ENCODE measurements around the gene USP19. TPM values are rescaled to one million over a fixed set of nuclear protein-coding genes. Genes with fewer than 3 reads are reported as not detected.

The USP19 gene
- polyA plus RNA-seq, 1 donor from 2014 or later = 58.5 TPM

DNA sequence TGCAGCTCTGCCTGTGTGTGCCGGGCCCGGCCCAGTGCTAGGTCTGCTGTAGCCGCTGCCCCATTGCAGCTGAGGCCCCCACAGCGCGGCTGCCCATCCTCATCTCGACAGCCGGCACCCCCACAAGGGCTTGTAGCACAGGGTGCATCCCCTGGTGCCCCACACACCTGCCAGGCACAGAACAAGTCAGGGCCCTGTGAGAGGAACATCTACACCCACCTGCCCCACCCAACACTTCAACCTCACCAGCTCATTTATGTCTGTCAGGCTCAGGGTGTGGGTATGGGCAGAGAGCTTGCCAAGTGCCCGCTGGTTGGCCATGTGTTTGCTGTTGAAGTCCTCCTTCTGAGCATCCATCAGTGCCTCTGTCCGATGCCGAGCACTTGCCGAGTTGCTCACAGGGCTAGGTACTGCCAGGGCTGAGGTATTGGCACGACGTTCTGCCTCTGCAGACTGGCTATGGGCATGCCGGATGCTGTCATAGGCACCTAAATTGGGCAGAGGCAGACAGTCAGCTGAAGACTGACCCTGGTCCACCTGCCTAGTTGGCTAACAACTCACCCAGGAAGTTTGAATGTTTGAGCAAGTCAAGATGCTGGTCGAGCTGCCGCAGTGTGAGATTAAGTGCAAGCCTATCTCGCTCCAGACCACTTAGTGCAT, 2.4 kb upstream of the USP19 start:
- Histone ChIP-seq H4K20me1 (ENCODE audit: insufficient read depth) (no peaks in the 10 kb centered on the region), H3F3A (ENCODE audit: insufficient read depth, low read length, poor library complexity, severe bottlenecking) (no peaks in the 10 kb centered on the region), H3K9me2 (ENCODE audit: insufficient read depth, low read length) (no peaks in the 10 kb centered on the region), H3K79me2 (replicated peaks; ENCODE audit: insufficient read depth, low read length) (peaks cover 15% of the 10 kb centered on the region), H2AFZ (ENCODE audit: low read depth, low read length) (no peak overlapping the region), H3K9ac (ENCODE audit: low read length) (no peak overlapping the region), H3K4me2 (ENCODE audit: low read length) (no peak overlapping the region), H3K27ac (ENCODE audit: low read length) (no peak overlapping the region), H3K4me3 (ENCODE audit: low read length) (no peak overlapping the region), H3K27me3 (ENCODE audit: insufficient read depth, low read depth, low read length) (no peaks in the 10 kb centered on the region), H3K9me3 (ENCODE audit: low read length) (no peaks in the 10 kb centered on the region), H3K36me3 (ENCODE audit: insufficient read depth, low read length) (no peaks in the 10 kb centered on the region)
- TF ChIP-seq EZH2 (IDR thresholded peaks at IDR 0.05; ENCODE audit: borderline replicate concordance, insufficient read depth, low read length, poor library complexity, severe bottlenecking) (no peak), RAD21 (conservative IDR thresholded peaks at IDR 0.05) (no peak), SMC3 (conservative IDR thresholded peaks at IDR 0.05; ENCODE audit: poor library complexity) (no peak), POLR2AphosphoS5 (IDR thresholded peaks at IDR 0.05) (no peak), TAF1 (IDR thresholded peaks at IDR 0.05; ENCODE audit: low read depth) (no peak), MXI1 (conservative IDR thresholded peaks at IDR 0.05; ENCODE audit: poor library complexity, severe bottlenecking) (no peak), EP300 (conservative IDR thresholded peaks at IDR 0.05; ENCODE audit: poor library complexity, severe bottlenecking) (no peak)
- TF ChIP-seq, protein P1, sequence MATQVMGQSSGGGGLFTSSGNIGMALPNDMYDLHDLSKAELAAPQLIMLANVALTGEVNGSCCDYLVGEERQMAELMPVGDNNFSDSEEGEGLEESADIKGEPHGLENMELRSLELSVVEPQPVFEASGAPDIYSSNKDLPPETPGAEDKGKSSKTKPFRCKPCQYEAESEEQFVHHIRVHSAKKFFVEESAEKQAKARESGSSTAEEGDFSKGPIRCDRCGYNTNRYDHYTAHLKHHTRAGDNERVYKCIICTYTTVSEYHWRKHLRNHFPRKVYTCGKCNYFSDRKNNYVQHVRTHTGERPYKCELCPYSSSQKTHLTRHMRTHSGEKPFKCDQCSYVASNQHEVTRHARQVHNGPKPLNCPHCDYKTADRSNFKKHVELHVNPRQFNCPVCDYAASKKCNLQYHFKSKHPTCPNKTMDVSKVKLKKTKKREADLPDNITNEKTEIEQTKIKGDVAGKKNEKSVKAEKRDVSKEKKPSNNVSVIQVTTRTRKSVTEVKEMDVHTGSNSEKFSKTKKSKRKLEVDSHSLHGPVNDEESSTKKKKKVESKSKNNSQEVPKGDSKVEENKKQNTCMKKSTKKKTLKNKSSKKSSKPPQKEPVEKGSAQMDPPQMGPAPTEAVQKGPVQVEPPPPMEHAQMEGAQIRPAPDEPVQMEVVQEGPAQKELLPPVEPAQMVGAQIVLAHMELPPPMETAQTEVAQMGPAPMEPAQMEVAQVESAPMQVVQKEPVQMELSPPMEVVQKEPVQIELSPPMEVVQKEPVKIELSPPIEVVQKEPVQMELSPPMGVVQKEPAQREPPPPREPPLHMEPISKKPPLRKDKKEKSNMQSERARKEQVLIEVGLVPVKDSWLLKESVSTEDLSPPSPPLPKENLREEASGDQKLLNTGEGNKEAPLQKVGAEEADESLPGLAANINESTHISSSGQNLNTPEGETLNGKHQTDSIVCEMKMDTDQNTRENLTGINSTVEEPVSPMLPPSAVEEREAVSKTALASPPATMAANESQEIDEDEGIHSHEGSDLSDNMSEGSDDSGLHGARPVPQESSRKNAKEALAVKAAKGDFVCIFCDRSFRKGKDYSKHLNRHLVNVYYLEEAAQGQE (IDR thresholded peaks at IDR 0.05; ENCODE audit: borderline replicate concordance) = no peak
- TF ChIP-seq, protein P2, sequence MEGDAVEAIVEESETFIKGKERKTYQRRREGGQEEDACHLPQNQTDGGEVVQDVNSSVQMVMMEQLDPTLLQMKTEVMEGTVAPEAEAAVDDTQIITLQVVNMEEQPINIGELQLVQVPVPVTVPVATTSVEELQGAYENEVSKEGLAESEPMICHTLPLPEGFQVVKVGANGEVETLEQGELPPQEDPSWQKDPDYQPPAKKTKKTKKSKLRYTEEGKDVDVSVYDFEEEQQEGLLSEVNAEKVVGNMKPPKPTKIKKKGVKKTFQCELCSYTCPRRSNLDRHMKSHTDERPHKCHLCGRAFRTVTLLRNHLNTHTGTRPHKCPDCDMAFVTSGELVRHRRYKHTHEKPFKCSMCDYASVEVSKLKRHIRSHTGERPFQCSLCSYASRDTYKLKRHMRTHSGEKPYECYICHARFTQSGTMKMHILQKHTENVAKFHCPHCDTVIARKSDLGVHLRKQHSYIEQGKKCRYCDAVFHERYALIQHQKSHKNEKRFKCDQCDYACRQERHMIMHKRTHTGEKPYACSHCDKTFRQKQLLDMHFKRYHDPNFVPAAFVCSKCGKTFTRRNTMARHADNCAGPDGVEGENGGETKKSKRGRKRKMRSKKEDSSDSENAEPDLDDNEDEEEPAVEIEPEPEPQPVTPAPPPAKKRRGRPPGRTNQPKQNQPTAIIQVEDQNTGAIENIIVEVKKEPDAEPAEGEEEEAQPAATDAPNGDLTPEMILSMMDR (IDR thresholded peaks at IDR 0.05; ENCODE audit: poor library complexity, severe bottlenecking) = no peak

DNA sequence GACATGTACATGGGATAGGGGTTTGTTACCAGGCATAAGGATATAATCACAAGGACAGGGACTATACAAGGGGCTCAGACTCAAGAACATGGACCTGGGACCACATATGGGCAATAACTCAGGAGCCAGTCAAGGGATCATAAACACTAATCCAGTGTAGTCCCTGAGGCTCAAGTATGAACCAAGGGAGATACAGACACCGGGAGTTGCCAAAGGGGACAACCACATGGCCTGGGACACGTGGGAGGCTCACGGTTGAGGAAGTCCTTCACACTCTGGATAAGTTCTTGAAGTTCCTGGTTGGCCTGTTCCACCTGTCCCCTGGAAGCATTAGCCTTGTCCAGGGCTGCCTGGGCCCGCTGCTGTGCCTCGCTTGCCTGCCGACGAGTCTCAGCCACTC, 1.8 kb upstream of the USP19 start:
- H3K9ac ChIP-seq (ENCODE audit: low read length) = no peak overlapping the region
- H3K27me3 ChIP-seq (ENCODE audit: insufficient read depth, low read depth, low read length) = no peaks in the 10 kb centered on the region
- no peaks in the 10 kb centered on the region for H3K9me2 ChIP-seq (ENCODE audit: insufficient read depth, low read length)
- no peaks in the 10 kb centered on the region for H3K36me3 ChIP-seq (ENCODE audit: insufficient read depth, low read length)
- no peak overlapping the region for H3K4me3 ChIP-seq (ENCODE audit: low read length)
- H3K9me3 ChIP-seq (ENCODE audit: low read length) = no peaks in the 10 kb centered on the region
- H3F3A ChIP-seq (ENCODE audit: insufficient read depth, low read length, poor library complexity, severe bottlenecking) = no peaks in the 10 kb centered on the region
- no peaks in the 10 kb centered on the region for H4K20me1 ChIP-seq (ENCODE audit: insufficient read depth)
- no peak overlapping the region for H3K27ac ChIP-seq (ENCODE audit: low read length)
- H3K4me2 ChIP-seq (ENCODE audit: low read length) = no peak overlapping the region
- no peak overlapping the region for H2AFZ ChIP-seq (ENCODE audit: low read depth, low read length)
- no peak for TF ChIP-seq TAF1 (IDR thresholded peaks at IDR 0.05; ENCODE audit: low read depth)
- no peak for TF ChIP-seq EZH2 (IDR thresholded peaks at IDR 0.05; ENCODE audit: borderline replicate concordance, insufficient read depth, low read length, poor library complexity, severe bottlenecking)
- TF ChIP-seq SMC3 (conservative IDR thresholded peaks at IDR 0.05; ENCODE audit: poor library complexity) = no peak
- TF ChIP-seq POLR2AphosphoS5 (IDR thresholded peaks at IDR 0.05) = no peak
- TF ChIP-seq MXI1 (conservative IDR thresholded peaks at IDR 0.05; ENCODE audit: poor library complexity, severe bottlenecking) = no peak
- TF ChIP-seq, protein P2 (IDR thresholded peaks at IDR 0.05; ENCODE audit: poor library complexity, severe bottlenecking) = no peak
- no peak for TF ChIP-seq EP300 (conservative IDR thresholded peaks at IDR 0.05; ENCODE audit: poor library complexity, severe bottlenecking)
- TF ChIP-seq RAD21 (conservative IDR thresholded peaks at IDR 0.05) = no peak
- TF ChIP-seq, protein P1 (IDR thresholded peaks at IDR 0.05; ENCODE audit: borderline replicate concordance) = no peak
- peaks cover 15% of the 10 kb centered on the region for H3K79me2 ChIP-seq (replicated peaks; ENCODE audit: insufficient read depth, low read length)

All from neural cell (in vitro differentiated cells).